Neural cell (in vitro differentiated cells): ENCODE measurements around the gene OR10D3. TPM values are rescaled to one million over a fixed set of nuclear protein-coding genes. Genes with fewer than 3 reads are reported as not detected.

Experiments
- H2AFZ ChIP-seq: fragments of 200-600, 300-800 bp; sonication (generic), shearing (Covaris generic); 2 replicates; pipeline ENCODE4 v1.6.0; 2014; ENCODE audit warnings: low read depth, mild to moderate bottlenecking, antibody characterized with exemption, low read length, moderate library complexity
- H3F3A ChIP-seq: fragments of 200-600 bp; shearing (Covaris generic); 2 replicates; pipeline ENCODE4 v1.6.1; 2016; ENCODE audit warnings: mild to moderate bottlenecking, moderate library complexity, mixed read lengths, antibody characterized with exemption, low read length; ENCODE audit not compliant: insufficient read depth, poor library complexity, severe bottlenecking
- H3K27ac ChIP-seq: fragments of 200-600, 300-800 bp; sonication (generic), shearing (Covaris generic); 2 replicates; pipeline ENCODE4 v1.5.1; 2014; ENCODE audit warnings: mild to moderate bottlenecking, low read length, moderate library complexity
- H3K27me3 ChIP-seq: fragments of 300-800, 200-600 bp; sonication (generic), shearing (Covaris generic); 2 replicates; pipeline ENCODE4 v1.6.0; 2014; ENCODE audit warnings: mild to moderate bottlenecking, low read depth, low read length, moderate library complexity; ENCODE audit not compliant: insufficient read depth
- H3K36me3 ChIP-seq: fragments of 300-800, 200-600 bp; sonication (generic), shearing (Covaris generic); 2 replicates; pipeline ENCODE4 v1.5.1; 2014; ENCODE audit warnings: mild to moderate bottlenecking, antibody characterized with exemption, low read length, moderate library complexity; ENCODE audit not compliant: insufficient read depth
- H3K4me2 ChIP-seq: fragments of 300-800, 200-600 bp; sonication (generic), shearing (Covaris generic); 2 replicates; pipeline ENCODE4 v1.6.0; 2014; ENCODE audit warnings: mild to moderate bottlenecking, low read length
- H3K4me3 ChIP-seq: fragments of 300-800, 200-600 bp; sonication (generic), shearing (Covaris generic); 2 replicates; pipeline ENCODE4 v1.5.1; 2014; ENCODE audit warnings: mild to moderate bottlenecking, low read length, moderate library complexity
- H3K79me2 ChIP-seq: fragments of 200-600 bp; shearing (Covaris generic); replicated peaks from 2 replicates; pipeline ENCODE4 v1.6.0; 2014; ENCODE audit warnings: mild to moderate bottlenecking, low read length, moderate library complexity; ENCODE audit not compliant: insufficient read depth
- H3K9ac ChIP-seq: fragments of 300-800, 200-600 bp; sonication (generic), shearing (Covaris generic); 2 replicates; pipeline ENCODE4 v1.6.1; 2016; ENCODE audit warnings: mild to moderate bottlenecking, low read length, mixed read lengths
- H3K9me2 ChIP-seq: fragments of 200-600 bp; shearing (Covaris generic); 2 replicates; pipeline ENCODE4 v1.6.1; 2016; ENCODE audit warnings: mild to moderate bottlenecking, low read length, mixed read lengths; ENCODE audit not compliant: insufficient read depth
- H3K9me3 ChIP-seq: fragments of 200-600, 300-800 bp; sonication (generic), shearing (Covaris generic); 2 replicates; pipeline ENCODE4 v1.6.1; 2016; ENCODE audit warnings: mild to moderate bottlenecking, mixed run types, low read length, moderate library complexity, mixed read lengths
- H4K20me1 ChIP-seq: fragments of 200-600 bp; shearing (Covaris generic); 2 replicates; pipeline ENCODE4 v1.6.1; 2016; ENCODE audit warnings: mild to moderate bottlenecking, mixed run types; ENCODE audit not compliant: insufficient read depth
- EP300 ChIP-seq: fragments of 450-650 bp; conservative IDR thresholded peaks from 2 replicates; pipeline ENCODE4 v1.6.1; 2014; ENCODE audit warnings: antibody characterized with exemption, mild to moderate bottlenecking, moderate library complexity; ENCODE audit not compliant: poor library complexity, severe bottlenecking
- EZH2 ChIP-seq: fragments of 200-600, 300-800 bp; shearing (Covaris generic), sonication (generic); IDR thresholded peaks from 2 replicates; pipeline ENCODE4 v1.6.1; 2014; ENCODE audit warnings: antibody characterized with exemption, low read length, borderline replicate concordance, mild to moderate bottlenecking; ENCODE audit not compliant: insufficient read depth, poor library complexity, severe bottlenecking
- MXI1 ChIP-seq: fragments of 450-650 bp; conservative IDR thresholded peaks from 2 replicates; pipeline ENCODE4 v1.6.1; 2014; ENCODE audit warnings: antibody characterized with exemption, mild to moderate bottlenecking; ENCODE audit not compliant: poor library complexity, severe bottlenecking
- POLR2AphosphoS5 ChIP-seq: IDR thresholded peaks from 2 replicates; pipeline ENCODE4 v1.6.1; 2012
- RAD21 ChIP-seq: fragments of 450-650 bp; conservative IDR thresholded peaks from 2 replicates; pipeline ENCODE4 v1.6.1; 2014; ENCODE audit warnings: antibody characterized with exemption, mild to moderate bottlenecking, moderate library complexity
- SMC3 ChIP-seq: fragments of 450-650 bp; conservative IDR thresholded peaks from 2 replicates; pipeline ENCODE4 v1.6.1; 2014; ENCODE audit warnings: antibody characterized with exemption, mild to moderate bottlenecking, moderate library complexity; ENCODE audit not compliant: poor library complexity
- TAF1 ChIP-seq: IDR thresholded peaks from 2 replicates; pipeline ENCODE4 v1.6.1; 2012; ENCODE audit warnings: low read depth
- polyA plus RNA-seq: library from polyadenylated mRNA; depleted of rRNA; stranded (reverse); fragments of >200 nt; gene quantifications from 2 replicates; pipeline ENCODE4 v1.2.3, GENCODE V29; 2014
- TF ChIP-seq, protein P1 (sequence below): fragments of 450-650 bp; IDR thresholded peaks from 2 replicates; pipeline ENCODE4 v1.5.1; 2014; ENCODE audit warnings: antibody characterized with exemption, mild to moderate bottlenecking, moderate library complexity; ENCODE audit not compliant: poor library complexity, severe bottlenecking
- TF ChIP-seq, protein P2 (sequence below): IDR thresholded peaks from 2 replicates; pipeline ENCODE4 v1.6.1; 2012; ENCODE audit warnings: borderline replicate concordance

Gene OR10D3
- polyA plus RNA-seq, 1 donor from 2014 or later, result not detected

DNA sequence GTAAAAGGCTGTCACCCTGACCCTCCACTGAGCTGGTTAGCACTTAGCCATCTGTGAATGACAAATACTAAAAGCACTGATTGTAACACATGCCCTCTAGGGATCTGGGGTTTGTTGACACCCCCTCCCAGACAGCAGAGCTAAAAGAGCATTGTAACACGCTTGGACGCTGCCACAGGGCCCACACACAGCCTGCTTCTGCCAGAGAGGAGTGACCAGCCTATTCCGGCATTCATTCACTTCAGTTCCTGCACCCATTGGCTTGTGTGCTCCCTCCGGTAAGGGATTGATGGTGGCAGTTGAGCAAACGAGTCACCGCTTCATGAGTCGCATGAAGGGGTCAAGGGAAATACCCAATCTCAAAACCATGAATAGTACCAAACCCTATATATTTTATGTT is 15.8 kb downstream of the OR10D3 start:
- no peak overlapping the region for H3K4me2 ChIP-seq
- no peaks in the 10 kb centered on the region for H3K79me2 ChIP-seq
- no peaks in the 10 kb centered on the region for H3K9me3 ChIP-seq
- no peaks in the 10 kb centered on the region for H3F3A ChIP-seq
- no peak overlapping the region for H3K9ac ChIP-seq
- no peaks in the 10 kb centered on the region for H3K36me3 ChIP-seq
- no peak overlapping the region for H3K27ac ChIP-seq
- H3K27me3 ChIP-seq, result no peaks in the 10 kb centered on the region
- H2AFZ ChIP-seq, result no peak overlapping the region
- TF ChIP-seq, protein P1, sequence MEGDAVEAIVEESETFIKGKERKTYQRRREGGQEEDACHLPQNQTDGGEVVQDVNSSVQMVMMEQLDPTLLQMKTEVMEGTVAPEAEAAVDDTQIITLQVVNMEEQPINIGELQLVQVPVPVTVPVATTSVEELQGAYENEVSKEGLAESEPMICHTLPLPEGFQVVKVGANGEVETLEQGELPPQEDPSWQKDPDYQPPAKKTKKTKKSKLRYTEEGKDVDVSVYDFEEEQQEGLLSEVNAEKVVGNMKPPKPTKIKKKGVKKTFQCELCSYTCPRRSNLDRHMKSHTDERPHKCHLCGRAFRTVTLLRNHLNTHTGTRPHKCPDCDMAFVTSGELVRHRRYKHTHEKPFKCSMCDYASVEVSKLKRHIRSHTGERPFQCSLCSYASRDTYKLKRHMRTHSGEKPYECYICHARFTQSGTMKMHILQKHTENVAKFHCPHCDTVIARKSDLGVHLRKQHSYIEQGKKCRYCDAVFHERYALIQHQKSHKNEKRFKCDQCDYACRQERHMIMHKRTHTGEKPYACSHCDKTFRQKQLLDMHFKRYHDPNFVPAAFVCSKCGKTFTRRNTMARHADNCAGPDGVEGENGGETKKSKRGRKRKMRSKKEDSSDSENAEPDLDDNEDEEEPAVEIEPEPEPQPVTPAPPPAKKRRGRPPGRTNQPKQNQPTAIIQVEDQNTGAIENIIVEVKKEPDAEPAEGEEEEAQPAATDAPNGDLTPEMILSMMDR, result no peak
- no peak for TF ChIP-seq EZH2
- TF ChIP-seq, protein P2, sequence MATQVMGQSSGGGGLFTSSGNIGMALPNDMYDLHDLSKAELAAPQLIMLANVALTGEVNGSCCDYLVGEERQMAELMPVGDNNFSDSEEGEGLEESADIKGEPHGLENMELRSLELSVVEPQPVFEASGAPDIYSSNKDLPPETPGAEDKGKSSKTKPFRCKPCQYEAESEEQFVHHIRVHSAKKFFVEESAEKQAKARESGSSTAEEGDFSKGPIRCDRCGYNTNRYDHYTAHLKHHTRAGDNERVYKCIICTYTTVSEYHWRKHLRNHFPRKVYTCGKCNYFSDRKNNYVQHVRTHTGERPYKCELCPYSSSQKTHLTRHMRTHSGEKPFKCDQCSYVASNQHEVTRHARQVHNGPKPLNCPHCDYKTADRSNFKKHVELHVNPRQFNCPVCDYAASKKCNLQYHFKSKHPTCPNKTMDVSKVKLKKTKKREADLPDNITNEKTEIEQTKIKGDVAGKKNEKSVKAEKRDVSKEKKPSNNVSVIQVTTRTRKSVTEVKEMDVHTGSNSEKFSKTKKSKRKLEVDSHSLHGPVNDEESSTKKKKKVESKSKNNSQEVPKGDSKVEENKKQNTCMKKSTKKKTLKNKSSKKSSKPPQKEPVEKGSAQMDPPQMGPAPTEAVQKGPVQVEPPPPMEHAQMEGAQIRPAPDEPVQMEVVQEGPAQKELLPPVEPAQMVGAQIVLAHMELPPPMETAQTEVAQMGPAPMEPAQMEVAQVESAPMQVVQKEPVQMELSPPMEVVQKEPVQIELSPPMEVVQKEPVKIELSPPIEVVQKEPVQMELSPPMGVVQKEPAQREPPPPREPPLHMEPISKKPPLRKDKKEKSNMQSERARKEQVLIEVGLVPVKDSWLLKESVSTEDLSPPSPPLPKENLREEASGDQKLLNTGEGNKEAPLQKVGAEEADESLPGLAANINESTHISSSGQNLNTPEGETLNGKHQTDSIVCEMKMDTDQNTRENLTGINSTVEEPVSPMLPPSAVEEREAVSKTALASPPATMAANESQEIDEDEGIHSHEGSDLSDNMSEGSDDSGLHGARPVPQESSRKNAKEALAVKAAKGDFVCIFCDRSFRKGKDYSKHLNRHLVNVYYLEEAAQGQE, result no peak
- TF ChIP-seq MXI1, result no peak
- no peak for TF ChIP-seq EP300
- TF ChIP-seq POLR2AphosphoS5, result no peak
- TF ChIP-seq RAD21, result no peak
- no peak for TF ChIP-seq TAF1
- no peak for TF ChIP-seq SMC3
- H3K4me3 ChIP-seq, result no peak overlapping the region
- no peaks in the 10 kb centered on the region for H4K20me1 ChIP-seq
- no peaks in the 10 kb centered on the region for H3K9me2 ChIP-seq

DNA sequence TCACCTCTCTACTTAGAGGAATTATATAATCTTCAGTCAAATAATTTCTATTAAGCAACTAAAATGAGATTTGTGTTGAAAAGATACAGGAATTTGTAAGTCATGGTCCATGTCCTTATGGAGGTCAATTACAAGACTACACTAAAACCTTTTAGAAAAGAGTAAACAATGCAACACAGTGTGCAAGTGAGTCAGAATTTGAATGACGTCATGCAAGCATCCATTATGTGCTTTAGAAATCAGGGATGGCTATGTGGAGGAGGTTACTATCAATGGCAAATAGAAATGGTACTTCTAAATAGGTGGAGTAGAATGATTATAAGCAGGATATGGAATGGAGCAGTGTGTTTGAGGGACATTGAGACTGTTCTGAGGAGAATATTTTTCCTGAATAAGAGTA is 16.6 kb downstream of the OR10D3 start:
- Histone ChIP-seq H3K9ac (no peak overlapping the region), H3K79me2 (no peaks in the 10 kb centered on the region), H3F3A (no peaks in the 10 kb centered on the region), H3K27me3 (no peaks in the 10 kb centered on the region), H3K9me2 (no peaks in the 10 kb centered on the region), H3K4me3 (no peak overlapping the region), H3K36me3 (no peaks in the 10 kb centered on the region), H4K20me1 (no peaks in the 10 kb centered on the region), H2AFZ (no peak overlapping the region), H3K4me2 (no peak overlapping the region), H3K9me3 (no peaks in the 10 kb centered on the region), H3K27ac (no peak overlapping the region)
- TF ChIP-seq, protein P2, result no peak
- no peak for TF ChIP-seq TAF1
- TF ChIP-seq EZH2, result no peak
- TF ChIP-seq EP300, result no peak
- TF ChIP-seq, protein P1, result no peak
- no peak for TF ChIP-seq SMC3
- TF ChIP-seq RAD21, result no peak
- TF ChIP-seq MXI1, result no peak
- TF ChIP-seq POLR2AphosphoS5, result no peak
